Esophagus squamous epithelium (tissue), 4 donors: Measurements from ENCODE around the gene NALF2.

Source experiments
- POLR2A ChIP-seq, 4 donors: fragments of 450-650 bp; IDR thresholded peaks; one replicate each; pipeline ENCODE4 v1.6.1; 2017; ENCODE audit warnings: antibody characterized with exemption in 4 of 4, mild to moderate bottlenecking in 4 of 4, moderate library complexity in 3 of 4
- TF ChIP-seq, protein P1 (sequence below), 6 experiments: fragments of 450-650 bp in 4 of 6; fragments of 200-600 bp in 2 of 6; sonication (generic) in 2 of 6; IDR thresholded peaks; one replicate each; pipeline ENCODE4 v1.5.1; 2016 to 2019; ENCODE audit warnings: antibody characterized with exemption in 6 of 6, mild to moderate bottlenecking in 4 of 6, moderate library complexity in 4 of 6

DNA sequence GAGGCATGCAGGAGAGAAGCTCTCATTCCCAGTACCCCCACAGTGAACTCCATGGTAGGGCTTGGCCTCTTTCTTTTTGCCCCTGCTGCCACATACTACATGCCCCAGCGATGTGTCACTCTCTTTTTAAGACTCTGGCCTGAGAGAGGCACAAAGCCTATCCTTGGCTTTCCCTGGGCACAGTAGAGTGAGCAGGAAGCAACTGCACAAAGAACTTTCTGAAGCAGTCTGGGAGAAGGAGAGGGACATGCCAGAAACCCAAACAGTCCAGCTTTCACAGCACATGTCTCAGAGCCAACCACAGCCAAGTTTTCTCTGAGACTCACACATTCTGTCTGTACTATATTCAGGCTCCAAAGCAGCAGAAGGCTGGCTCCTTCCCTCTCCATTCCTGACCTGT is 7.9 kb upstream of the NALF2 start:
- TF ChIP-seq POLR2A (IDR thresholded peaks at IDR 0.05) = no peak
- TF ChIP-seq, protein P1, sequence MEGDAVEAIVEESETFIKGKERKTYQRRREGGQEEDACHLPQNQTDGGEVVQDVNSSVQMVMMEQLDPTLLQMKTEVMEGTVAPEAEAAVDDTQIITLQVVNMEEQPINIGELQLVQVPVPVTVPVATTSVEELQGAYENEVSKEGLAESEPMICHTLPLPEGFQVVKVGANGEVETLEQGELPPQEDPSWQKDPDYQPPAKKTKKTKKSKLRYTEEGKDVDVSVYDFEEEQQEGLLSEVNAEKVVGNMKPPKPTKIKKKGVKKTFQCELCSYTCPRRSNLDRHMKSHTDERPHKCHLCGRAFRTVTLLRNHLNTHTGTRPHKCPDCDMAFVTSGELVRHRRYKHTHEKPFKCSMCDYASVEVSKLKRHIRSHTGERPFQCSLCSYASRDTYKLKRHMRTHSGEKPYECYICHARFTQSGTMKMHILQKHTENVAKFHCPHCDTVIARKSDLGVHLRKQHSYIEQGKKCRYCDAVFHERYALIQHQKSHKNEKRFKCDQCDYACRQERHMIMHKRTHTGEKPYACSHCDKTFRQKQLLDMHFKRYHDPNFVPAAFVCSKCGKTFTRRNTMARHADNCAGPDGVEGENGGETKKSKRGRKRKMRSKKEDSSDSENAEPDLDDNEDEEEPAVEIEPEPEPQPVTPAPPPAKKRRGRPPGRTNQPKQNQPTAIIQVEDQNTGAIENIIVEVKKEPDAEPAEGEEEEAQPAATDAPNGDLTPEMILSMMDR (IDR thresholded peaks at IDR 0.05) = no peak
